Lung (tissue), 12 donors: ENCODE data around the gene BCAS3. TPM values are rescaled to one million over a fixed set of nuclear protein-coding genes. Genes with fewer than 3 reads are reported as not detected.

ENCODE experiments used
- ATAC-seq: fragments of 200-7000 bp; cut with Tn5 transposase; one replicate; pipeline ENCODE4 v1.9.1; 2020; ENCODE audit warnings: moderate number of reproducible peaks; ENCODE audit not compliant: insufficient read depth, low FRiP score
- DNase-seq, 3 donors: peaks; one replicate each; pipeline ENCODE4 v3.0.0-alpha.2; 2013 to 2017
- H3K27ac ChIP-seq, 2 donors: one replicate each; pipeline ENCODE4 v1.5.1; 2013; ENCODE audit warnings: mild to moderate bottlenecking in 2 of 2, moderate library complexity in 2 of 2, control low read depth in 1 of 2, inconsistent platforms in 1 of 2, low read depth in 1 of 2, low read length in 1 of 2
- H3K27me3 ChIP-seq, 3 donors: one replicate each; pipeline ENCODE4 v1.5.1; 2013; ENCODE audit warnings: low read length in 2 of 3; ENCODE audit not compliant: control insufficient read depth in 3 of 3, insufficient read depth in 3 of 3
- H3K36me3 ChIP-seq, 4 donors: one replicate each; pipeline ENCODE4 v1.5.1; 2013; ENCODE audit warnings: low read length in 4 of 4, mild to moderate bottlenecking in 1 of 4, moderate library complexity in 1 of 4; ENCODE audit not compliant: control insufficient read depth in 4 of 4, insufficient read depth in 4 of 4
- H3K4me1 ChIP-seq, 5 donors: one replicate each; pipeline ENCODE4 v1.5.1; 2013; ENCODE audit warnings: low read length in 5 of 5, mild to moderate bottlenecking in 2 of 5, moderate library complexity in 1 of 5; ENCODE audit not compliant: control insufficient read depth in 5 of 5, insufficient read depth in 5 of 5
- H3K4me3 ChIP-seq: one replicate; pipeline ENCODE4 v1.5.1; 2013; ENCODE audit warnings: mild to moderate bottlenecking, control low read depth, moderate library complexity
- H3K9ac ChIP-seq, 2 donors: one replicate each; pipeline ENCODE4 v1.5.1; 2013; ENCODE audit warnings: low read length in 2 of 2, control low read depth in 1 of 2; ENCODE audit not compliant: insufficient read depth in 1 of 2
- H3K9me3 ChIP-seq, 4 donors: one replicate each; pipeline ENCODE4 v1.5.1; 2013; ENCODE audit warnings: low read length in 3 of 4, mild to moderate bottlenecking in 1 of 4, moderate library complexity in 1 of 4; ENCODE audit not compliant: control insufficient read depth in 4 of 4, insufficient read depth in 3 of 4
- CTCF ChIP-seq: IDR thresholded peaks from 2 replicates; pipeline ENCODE4 v1.5.1; 2012; ENCODE audit warnings: mild to moderate bottlenecking; ENCODE audit errors: control extremely low read depth, extremely low read depth
- WGBS, 2 donors: extraction: QIAGEN DNeasy Blood & Tissue Kit; methylation state at CpG; one replicate each; pipeline ENCODE4 v1.1.7; 2013; 5-methylcytosine and 5-hydroxymethylcytosine counted together
- polyA plus RNA-seq, 2 donors: library from polyadenylated mRNA; stranded (reverse); fragments of 200-250 nt; gene quantifications; one replicate each; pipeline ENCODE4 v1.2.1, GENCODE V29; 2013
- total RNA-seq, 2 donors: library from RNA; depleted of rRNA in 1 of 2; stranded (reverse); fragments of >200 nt in 1 of 2; gene quantifications; one replicate each; pipeline ENCODE4 v1.2.1, GENCODE V29; 2014 to 2021
- donor health status: control.
- donor health status: control.
- donor health status: Bipolar disorder and iron deficiency.
- donor health status: healthy.
- donor health status: DM: yes; HTN: yes; CAD: no.

Gene BCAS3
- total and polyA plus RNA-seq, 4 donors: 4.0 to 101 (median 20.3) TPM

DNA sequence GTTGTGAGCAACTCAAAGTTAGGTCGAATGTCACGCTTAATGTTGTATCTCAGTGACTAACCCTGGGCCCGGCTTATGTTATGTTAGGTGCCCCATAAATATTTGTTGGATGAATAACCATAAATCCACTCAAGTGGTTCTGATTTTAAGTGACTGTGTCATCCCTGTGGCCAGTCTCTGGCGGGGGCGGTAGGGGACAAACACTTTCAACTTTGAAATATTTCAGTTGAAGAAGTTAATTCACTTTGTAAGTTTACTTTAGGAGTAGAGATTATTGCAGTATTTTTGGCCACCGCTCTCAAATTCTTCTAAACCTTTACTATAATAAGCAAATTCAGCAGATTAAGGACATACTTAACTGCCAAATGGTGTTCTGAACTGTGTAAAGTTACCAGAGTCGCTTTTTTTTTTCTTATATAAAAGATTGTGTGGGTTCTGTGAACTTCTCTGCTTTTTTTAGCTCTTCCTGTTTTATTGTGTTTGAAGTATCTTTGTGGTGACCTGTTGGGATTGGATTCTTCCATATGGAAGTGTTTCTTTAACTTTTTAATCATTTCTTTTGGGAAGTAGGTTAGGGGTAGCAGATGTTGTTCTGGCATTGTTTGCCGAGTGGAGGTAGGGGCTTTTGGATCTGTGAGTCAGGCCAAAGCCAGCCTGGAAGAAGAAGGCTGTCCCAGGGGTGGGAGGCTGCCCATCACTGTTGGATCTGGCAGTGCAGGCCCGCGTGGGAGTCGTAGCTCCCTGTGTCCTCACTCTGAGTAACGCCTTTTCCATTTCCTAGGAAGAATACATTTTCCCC lies 660.5 kb downstream of the BCAS3 start:
- no peak for TF ChIP-seq CTCF
- no peak overlapping the region for H3K4me3 ChIP-seq
- peaks cover 0 to 73% (median 43%) of the 10 kb centered on the region in 5 donors for H3K4me1 ChIP-seq
- H3K27ac ChIP-seq: peak overlapping the region in 1 of 2 donors; percentile 71
- ATAC-seq (peak; percentile 47), DNase-seq (peak; percentile 68 to 89 (median 88))
- no peaks in the 10 kb centered on the region for H3K27me3 ChIP-seq
- WGBS, 2 donors: 66 to 83% methylated on average over 12 of the region's 12 CpGs
- H3K9me3 ChIP-seq: no peaks in the 10 kb centered on the region
- H3K36me3 ChIP-seq: no peaks in the 10 kb centered on the region
- no peak overlapping the region for H3K9ac ChIP-seq

- H3K27me3 ChIP-seq: no peaks in the 10 kb centered on the region
- WGBS, 2 donors: 90 to 92% methylated on average over 5 of the region's 5 CpGs
- no peak for TF ChIP-seq CTCF
- H3K36me3 ChIP-seq: no peaks in the 10 kb centered on the region
- H3K9me3 ChIP-seq: no peaks in the 10 kb centered on the region
- ATAC-seq (no peak), DNase-seq (no peak)
- H3K9ac ChIP-seq: no peak overlapping the region
- H3K27ac ChIP-seq: peak overlapping the region in 1 of 2 donors; percentile 1
- no peak overlapping the region for H3K4me3 ChIP-seq
- H3K4me1 ChIP-seq: peaks cover 0 to 80% (median 42%) of the 10 kb centered on the region in 5 donors
These were observed 661.3 kb downstream of the BCAS3 start for GRCh38 chr17:61338874-61339478.

DNA sequence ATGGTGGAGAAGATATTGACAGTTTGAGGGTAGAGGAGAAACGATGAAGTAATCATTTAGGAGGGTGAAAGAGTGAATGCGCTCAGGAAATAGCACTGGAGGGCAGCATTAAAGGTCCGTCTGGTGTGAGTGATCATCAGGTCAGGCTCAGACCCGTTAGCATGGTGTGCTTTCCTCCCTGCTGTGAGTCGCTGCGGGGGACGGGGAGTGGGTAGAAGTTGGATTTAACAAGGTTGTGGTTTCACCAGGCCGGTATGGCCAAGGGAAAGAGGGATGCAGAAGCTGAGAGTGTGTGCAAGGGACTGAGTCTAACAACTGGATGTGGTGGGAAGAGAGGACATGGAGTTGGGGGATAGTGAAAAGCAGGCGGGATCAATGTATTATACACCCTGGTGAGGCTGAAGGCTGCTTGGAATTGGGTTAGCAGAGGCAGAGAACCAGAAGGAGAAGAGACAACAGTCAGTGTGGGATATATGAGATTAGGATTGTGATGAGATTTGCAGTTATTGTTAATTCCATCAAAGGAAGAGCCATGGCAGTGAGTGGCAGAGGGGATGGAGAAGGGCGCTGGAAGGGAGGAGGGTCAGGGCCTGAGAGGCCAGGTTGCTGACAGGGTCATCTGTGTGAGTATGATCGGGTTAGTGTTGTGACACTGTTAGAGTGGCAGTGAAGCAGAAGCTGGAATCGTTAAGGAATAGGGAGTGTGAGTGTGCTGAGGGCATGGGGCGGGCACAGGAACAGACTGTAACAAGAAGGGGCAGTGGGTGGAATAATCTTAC lies 663.0 kb downstream of the BCAS3 start:
- DNase-seq (no peak), ATAC-seq (no peak)
- Histone ChIP-seq H3K36me3 (no peaks in the 10 kb centered on the region), H3K27ac (no peak overlapping the region), H3K4me1 (peaks cover 0 to 84% (median 39%) of the 10 kb centered on the region in 5 donors), H3K9me3 (no peaks in the 10 kb centered on the region), H3K9ac (no peak overlapping the region), H3K4me3 (no peak overlapping the region), H3K27me3 (no peaks in the 10 kb centered on the region)
- 91 to 93% methylated on average over 13 of the region's 13 CpGs for WGBS, 2 donors
- no peak for TF ChIP-seq CTCF
